ENCODE data around the gene PREB. TPM values are rescaled to one million over a fixed set of nuclear protein-coding genes. Genes with fewer than 3 reads are reported as not detected.
"Not testable (repeated sequence)": the region's sequence is repeated elsewhere in the genome, so short reads cannot be mapped to it uniquely, and the experiment has no call there.

The PREB gene
- 92.8 TPM for polyA plus RNA-seq (2012; ENCODE audit: insufficient read depth, insufficient read length)

GRCh38 chr2:27133905-27134780 is at the start of gene PREB:
TSS of gene PREB (minus strand) at chr2:27134636. CDS start at chr2:27134421, 215 bp downstream.
- peak; percentile 88 for DNase-seq (ENCODE audit: low read depth, low spot score)

GRCh38 chr2:27184115-27184514 is 49.7 kb upstream of the PREB start:
- no peak for DNase-seq (ENCODE audit: low read depth, low spot score)

More at GRCh38 chr2:27133905-27134780, at the start of gene PREB:
- peak within 1 kb of the TSS; percentile 87 for H3K4me3 ChIP-seq (ENCODE audit: low read length)

GRCh38 chr2:27182346-27182745 is 47.9 kb upstream of the PREB start:
- H3K4me3 ChIP-seq (ENCODE audit: low read length): no peak overlapping the region
- DNase-seq (ENCODE audit: low read depth, low spot score): no peak

More at GRCh38 chr2:27184115-27184514, 49.7 kb upstream of the PREB start:
- H3K4me3 ChIP-seq (ENCODE audit: low read length): no peak overlapping the region

- H3K4me3 ChIP-seq (ENCODE audit: low read length): no peak overlapping the region
- no peak for DNase-seq (ENCODE audit: low read depth, low spot score)
Measured at GRCh38 chr2:27179344-27180000, 45.0 kb upstream of the PREB start.

GRCh38 chr2:27178469-27178868 is 44.0 kb upstream of the PREB start:
- no peak for DNase-seq (ENCODE audit: low read depth, low spot score)
- H3K4me3 ChIP-seq (ENCODE audit: low read length): no peak overlapping the region

GRCh38 chr2:27177441-27178351 is 43.3 kb upstream of the PREB start:
- no peak for DNase-seq (ENCODE audit: low read depth, low spot score)
- H3K4me3 ChIP-seq (ENCODE audit: low read length): no peak overlapping the region

- H3K4me3 ChIP-seq (ENCODE audit: low read length); DNase-seq (ENCODE audit: low read depth, low spot score): not testable (repeated sequence)
Measured at GRCh38 chr2:27175781-27176180, 41.3 kb upstream of the PREB start.

GRCh38 chr2:27175330-27175729 is 40.9 kb upstream of the PREB start:
- no peak for DNase-seq (ENCODE audit: low read depth, low spot score)
- H3K4me3 ChIP-seq (ENCODE audit: low read length): no peak overlapping the region

GRCh38 chr2:27174638-27175037 is 40.2 kb upstream of the PREB start:
- H3K4me3 ChIP-seq (ENCODE audit: low read length): no peak overlapping the region
- DNase-seq (ENCODE audit: low read depth, low spot score): no peak

GRCh38 chr2:27171351-27171848 is 37.0 kb upstream of the PREB start:
- no peak for DNase-seq (ENCODE audit: low read depth, low spot score)
- H3K4me3 ChIP-seq (ENCODE audit: low read length): no peak overlapping the region

GRCh38 chr2:27170581-27171337 is 36.3 kb upstream of the PREB start:
- no peak overlapping the region for H3K4me3 ChIP-seq (ENCODE audit: low read length)
- DNase-seq (ENCODE audit: low read depth, low spot score): no peak

- no peak overlapping the region for H3K4me3 ChIP-seq (ENCODE audit: low read length)
- no peak for DNase-seq (ENCODE audit: low read depth, low spot score)
Measured at GRCh38 chr2:27164960-27165763, 30.7 kb upstream of the PREB start.

GRCh38 chr2:27162151-27163121 is 28.0 kb upstream of the PREB start:
- H3K4me3 ChIP-seq (ENCODE audit: low read length): no peak overlapping the region
- DNase-seq (ENCODE audit: low read depth, low spot score): no peak

- H3K4me3 ChIP-seq (ENCODE audit: low read length): no peak overlapping the region
- DNase-seq (ENCODE audit: low read depth, low spot score): no peak
Measured at GRCh38 chr2:27160191-27160590, 25.8 kb upstream of the PREB start.

- no peak for DNase-seq (ENCODE audit: low read depth, low spot score)
Measured at GRCh38 chr2:27159271-27159670, 24.8 kb upstream of the PREB start.

GRCh38 chr2:27158468-27158867 is 24.0 kb upstream of the PREB start:
- DNase-seq (ENCODE audit: low read depth, low spot score): no peak
- no peak overlapping the region for H3K4me3 ChIP-seq (ENCODE audit: low read length)

More at GRCh38 chr2:27159271-27159670, 24.8 kb upstream of the PREB start:
- H3K4me3 ChIP-seq (ENCODE audit: low read length): no peak overlapping the region
